GM18505 (cell line): ENCODE data around the gene PITPNC1.
"Not testable (repeated sequence)": the region's sequence is repeated elsewhere in the genome, so short reads cannot be mapped to it uniquely, and the experiment has no call there.

Experiments
- ATAC-seq: cut with Tn5 transposase; IDR thresholded peaks from one replicate; pipeline ENCODE4 v1.9.1; 2021; ENCODE audit not compliant: unreplicated experiment
- POLR2A ChIP-seq: IDR thresholded peaks from 4 replicates; pipeline ENCODE4 v1.6.1; 2011; ENCODE audit warnings: borderline replicate concordance; ENCODE audit not compliant: insufficient read depth, insufficient read length; ENCODE audit errors: extremely low read depth

Gene PITPNC1

GRCh38 chr17:67509390-67510287 is 132.6 kb downstream of the PITPNC1 start:
- no peak for ATAC-seq
- TF ChIP-seq POLR2A, result no peak

GRCh38 chr17:67511012-67511411 is 133.9 kb downstream of the PITPNC1 start:
- ATAC-seq, result no peak
- no peak for TF ChIP-seq POLR2A

DNA sequence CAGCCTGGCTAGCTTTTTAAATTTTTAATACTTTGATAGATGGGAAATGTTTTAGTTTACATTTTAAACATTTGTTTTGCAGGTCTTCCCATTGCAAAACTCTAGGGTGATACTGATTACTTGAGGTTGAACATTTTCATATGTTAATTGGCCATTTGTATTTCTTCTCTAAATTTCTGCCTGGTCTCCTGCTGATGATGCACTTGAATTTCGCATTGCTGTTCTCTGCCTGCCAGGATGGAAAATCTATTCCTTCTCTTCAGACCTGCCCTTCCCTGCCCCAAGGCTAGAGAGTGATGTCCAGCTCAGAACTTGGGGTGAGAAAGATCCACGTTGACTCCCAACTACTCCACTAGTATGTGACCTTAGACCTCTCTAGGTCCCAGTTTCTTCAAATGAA is 134.7 kb downstream of the PITPNC1 start:
- ATAC-seq, result no peak
- no peak for TF ChIP-seq POLR2A

DNA sequence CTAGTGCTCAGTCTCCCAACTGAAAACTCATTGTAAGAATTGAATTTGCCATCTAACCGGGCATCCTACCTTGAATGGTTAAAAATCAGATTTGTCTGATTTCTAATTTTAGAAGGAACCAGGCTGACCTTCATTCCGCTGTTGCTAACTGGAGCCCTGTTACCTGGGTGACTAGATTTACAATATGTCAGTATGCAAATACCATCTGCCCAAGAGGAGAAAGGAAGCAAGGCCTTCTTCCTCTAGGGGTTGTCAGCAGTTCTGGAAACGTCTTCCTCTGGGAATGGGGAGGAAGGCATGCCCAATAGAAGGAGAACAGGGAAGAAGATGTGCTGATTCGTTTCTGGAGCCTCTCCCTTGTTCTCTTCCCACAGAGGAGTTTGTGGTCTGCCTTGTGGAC is 137.9 kb downstream of the PITPNC1 start:
- no peak for TF ChIP-seq POLR2A
- ATAC-seq, result no peak

GRCh38 chr17:67515490-67516083 is 138.5 kb downstream of the PITPNC1 start:
- no peak for TF ChIP-seq POLR2A
- no peak for ATAC-seq

- not testable (repeated sequence) for ATAC-seq
These were observed 139.5 kb downstream of the PITPNC1 start for GRCh38 chr17:67516571-67516970.

DNA sequence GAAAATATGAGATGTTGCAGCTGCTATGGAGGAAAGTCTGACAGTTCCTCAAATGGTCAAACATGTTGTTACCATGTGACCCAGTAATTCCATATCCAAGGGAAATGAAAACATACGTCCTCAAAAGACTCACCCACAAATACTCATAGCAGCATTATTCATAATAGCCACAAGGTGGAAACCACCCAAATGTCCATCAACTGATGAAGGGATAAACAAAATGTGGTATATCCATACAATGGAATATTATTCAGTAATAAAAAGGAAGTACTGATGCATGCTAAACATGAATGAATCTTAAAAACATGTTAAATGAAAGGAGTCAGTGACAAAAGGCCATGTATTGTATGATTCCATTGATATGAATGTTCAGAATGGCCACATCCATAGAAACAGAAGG is 140.2 kb downstream of the PITPNC1 start:
- no peak for TF ChIP-seq POLR2A
- ATAC-seq, result no peak

- ATAC-seq, result no peak
- no peak for TF ChIP-seq POLR2A
These were observed 141.8 kb downstream of the PITPNC1 start for GRCh38 chr17:67518876-67519275.

GRCh38 chr17:67519801-67520251 is 142.7 kb downstream of the PITPNC1 start:
- ATAC-seq, result no peak

GRCh38 chr17:67520252-67520906 is 143.3 kb downstream of the PITPNC1 start:
- no peak for ATAC-seq
- TF ChIP-seq POLR2A, result no peak

More at GRCh38 chr17:67519801-67520251, 142.7 kb downstream of the PITPNC1 start:
- TF ChIP-seq POLR2A, result no peak

GRCh38 chr17:67520916-67521774 is 144.1 kb downstream of the PITPNC1 start:
- no peak for ATAC-seq
- TF ChIP-seq POLR2A, result no peak

- no peak for TF ChIP-seq POLR2A
- no peak for ATAC-seq
These were observed 144.6 kb downstream of the PITPNC1 start for GRCh38 chr17:67521775-67522069.

DNA sequence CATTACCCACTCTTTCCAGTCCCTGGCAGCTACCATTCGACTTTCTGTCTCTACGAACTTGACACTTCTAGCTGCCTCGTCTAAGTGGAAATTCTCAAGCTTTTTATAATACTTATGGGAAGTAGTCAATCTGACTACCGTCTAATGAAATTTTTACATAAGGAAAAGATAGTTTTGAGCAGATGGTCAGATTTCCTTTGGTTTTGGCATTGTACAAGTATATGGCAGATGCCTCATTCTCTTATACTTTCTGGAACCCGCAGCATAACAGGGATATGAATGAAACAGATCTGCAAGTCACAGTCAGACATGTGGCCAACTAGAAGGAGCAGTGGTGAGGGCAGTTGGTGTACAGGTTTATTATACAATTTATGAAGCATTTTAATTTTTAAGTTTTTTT is 146.0 kb downstream of the PITPNC1 start:
- ATAC-seq, result no peak

DNA sequence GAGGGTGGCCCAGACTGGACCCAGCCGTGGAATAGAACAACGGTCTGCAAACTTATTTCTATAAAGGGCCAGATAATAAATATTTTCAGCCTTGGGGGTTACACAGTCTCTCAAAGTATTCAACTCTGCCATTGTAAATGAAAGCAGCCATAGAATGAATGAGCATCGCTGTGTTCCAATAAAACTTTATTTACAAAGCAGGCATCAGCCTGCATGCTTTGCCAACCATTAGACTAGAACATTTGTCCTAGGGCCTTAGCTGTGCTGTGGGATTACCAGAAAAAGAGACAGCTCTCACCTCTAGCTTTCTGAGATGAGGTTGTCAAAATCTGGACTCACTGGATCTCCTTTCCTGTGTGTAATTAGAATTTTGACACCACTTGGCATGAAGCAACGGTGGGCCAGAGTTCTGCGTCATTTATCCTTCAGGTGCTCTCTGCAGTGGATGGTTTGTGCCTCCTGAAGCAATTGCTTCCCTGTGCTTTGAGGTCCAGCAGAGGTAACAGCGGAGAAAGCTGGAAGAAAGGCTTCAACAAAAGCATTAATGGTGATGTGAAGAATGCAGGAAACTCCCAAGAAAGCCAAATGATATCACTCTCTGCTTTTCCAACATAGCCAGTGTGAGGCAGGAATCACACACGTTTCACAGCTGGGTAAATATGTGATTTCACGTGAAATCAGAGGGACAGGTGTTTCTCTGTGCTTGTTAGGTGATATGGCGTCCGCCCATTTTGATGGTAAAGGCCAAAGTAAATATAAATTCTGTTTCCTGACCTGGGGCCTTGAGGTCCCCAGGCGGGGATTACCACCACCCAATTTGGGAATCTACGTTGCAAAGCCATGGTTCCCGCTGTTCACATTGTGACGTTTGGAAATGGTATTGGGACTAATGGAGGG is 148.4 kb downstream of the PITPNC1 start:
- TF ChIP-seq POLR2A, result no peak
- no peak for ATAC-seq

More for the DNA sequence above, 146.0 kb downstream of the PITPNC1 start:
- no peak for TF ChIP-seq POLR2A
